K562 (cell line): ENCODE results near the gene MFSD11. TPM values are rescaled to one million over a fixed set of nuclear protein-coding genes. Genes with fewer than 3 reads are reported as not detected.

ENCODE experiments used
- ATAC-seq: fragments of 200-7000 bp; cut with Tn5 transposase; 3 replicates; pipeline ENCODE4 v1.9.1; 2020; ENCODE audit warnings: moderate library complexity
- BruUV-seq: library from RNA; stranded (reverse); fragments of 400-500 nt; replicated peaks from 2 replicates; lab custom pipeline; 2021; lab: Mats Ljungman, UMichigan
- CTCF ChIA-PET: fragments of 300-600 bp; formaldehyde crosslinking; extraction: SDS; loops from one replicate; lab custom pipeline; 2021; ENCODE audit warnings: low intra/inter-chr PET ratio; lab: Yijun Ruan, JAX
- POLR2A ChIA-PET: fragments of 300-600, 350-650 bp; sonication (Branson Sonifier 250); formaldehyde crosslinking; extraction: SDS; loops from one replicate; lab custom pipeline; 2021; ENCODE audit warnings: antibody characterized with exemption, inconsistent platforms; lab: Yijun Ruan, JAX
- DNase-seq, 4 experiments: peaks; one replicate each; pipeline versions ENCODE4 v3.0.0 to v3.0.0-alpha.2; 2011 to 2018; ENCODE audit warnings: low spot score in 3 of 4, mixed read lengths in 3 of 4; ENCODE audit errors: extremely low read depth in 1 of 4
- FAIRE-seq: peaks from 2 replicates; lab custom pipeline; 2011; peaks lifted over from hg19 to GRCh38; lab: Jason Lieb, UNC
- H2AFZ ChIP-seq: 2 replicates; pipeline ENCODE4 v1.6.0; 2011; ENCODE audit warnings: low read depth, low read length, control low read depth, inconsistent platforms
- H3K27ac ChIP-seq: fragments of 200-600 bp; 3 replicates; pipeline ENCODE4 v1.8.0; 2011; ENCODE audit warnings: low read depth, mild to moderate bottlenecking, control low read depth, inconsistent platforms, low read length, moderate library complexity, mixed read lengths; ENCODE audit errors: extremely low read depth
- H3K27me3 ChIP-seq, 2 experiments: fragments of 300-600 bp in 1 of 2; 2 replicates in 1 of 2; 3 replicates in 1 of 2; pipeline versions ENCODE4 v1.6.0 to v1.8.0; 2011; ENCODE audit warnings: inconsistent platforms in 2 of 2, low read length in 2 of 2, mild to moderate bottlenecking in 1 of 2, mixed read lengths in 1 of 2, moderate library complexity in 1 of 2; ENCODE audit not compliant: control insufficient read depth in 2 of 2, insufficient read depth in 2 of 2
- H3K36me3 ChIP-seq: fragments of 300-600 bp; 3 replicates; pipeline ENCODE4 v1.8.0; 2011; ENCODE audit warnings: mild to moderate bottlenecking, low read length, inconsistent platforms; ENCODE audit not compliant: control insufficient read depth, insufficient read depth
- H3K4me1 ChIP-seq, 2 experiments: fragments of 200-600 bp in 1 of 2; replicated peaks in 1 of 2; 2 replicates in 1 of 2; 3 replicates in 1 of 2; pipeline versions ENCODE4 v1.5.1 to v1.8.0; 2011; ENCODE audit warnings: inconsistent platforms in 2 of 2, low read length in 2 of 2, mild to moderate bottlenecking in 1 of 2, mixed read lengths in 1 of 2, moderate library complexity in 1 of 2; ENCODE audit not compliant: control insufficient read depth in 2 of 2, insufficient read depth in 2 of 2
- H3K4me2 ChIP-seq: 2 replicates; pipeline ENCODE4 v1.6.1; 2011; ENCODE audit warnings: low read length, control low read depth, inconsistent platforms, mixed read lengths; ENCODE audit not compliant: insufficient read depth
- H3K4me3 ChIP-seq: fragments of 200-600 bp; sonication (generic), shearing (Covaris generic); 2 replicates; pipeline ENCODE4 v1.5.1; 2016; ENCODE audit warnings: control low read depth, inconsistent platforms
- H3K79me2 ChIP-seq: fragments of 200-600 bp; 3 replicates; pipeline ENCODE4 v1.8.0; 2011; ENCODE audit warnings: low read length, inconsistent platforms; ENCODE audit not compliant: control insufficient read depth, insufficient read depth
- H3K9ac ChIP-seq, 2 experiments: 2 replicates each; pipeline versions ENCODE4 v1.6.0 to v1.6.1; 2011; ENCODE audit warnings: low read depth in 2 of 2, low read length in 2 of 2, control low read depth in 1 of 2, inconsistent platforms in 1 of 2, mild to moderate bottlenecking in 1 of 2, mixed read lengths in 1 of 2; ENCODE audit not compliant: insufficient read depth in 1 of 2
- H3K9me1 ChIP-seq: one replicate; pipeline ENCODE4 v1.6.0; 2011; ENCODE audit warnings: inconsistent platforms, mild to moderate bottlenecking, low read length, moderate library complexity; ENCODE audit not compliant: control insufficient read depth, insufficient read depth
- H3K9me3 ChIP-seq: replicated peaks from 2 replicates; pipeline ENCODE4 v1.5.1; 2011; ENCODE audit warnings: low read depth, low read length, inconsistent platforms; ENCODE audit not compliant: control insufficient read depth, insufficient read depth
- H4K20me1 ChIP-seq: replicated peaks from 2 replicates; pipeline ENCODE4 v1.6.1; 2011; ENCODE audit warnings: low read length, inconsistent platforms, mixed read lengths; ENCODE audit not compliant: control insufficient read depth, insufficient read depth
- ARID1B ChIP-seq: fragments of 450-650 bp; IDR thresholded peaks from 2 replicates; pipeline ENCODE4 v1.6.1; 2016; ENCODE audit warnings: antibody characterized with exemption, mild to moderate bottlenecking, inconsistent platforms
- CHD4 ChIP-seq: fragments of 200-600 bp; sonication (generic); IDR thresholded peaks from 3 replicates; pipeline ENCODE4 v1.6.1; 2012; ENCODE audit warnings: low read depth, mild to moderate bottlenecking, mixed read lengths, low read length, inconsistent platforms; ENCODE audit not compliant: insufficient read depth, insufficient replicate concordance, poor library complexity, severe bottlenecking
- FOSL1 ChIP-seq: fragments of 200-800 bp; sonication (Bioruptor generic); conservative IDR thresholded peaks from 2 replicates; pipeline ENCODE4 v1.6.1; 2016; ENCODE audit warnings: missing genetic modification characterization, missing compliant biosample characterization
- JUN ChIP-seq, 2 experiments: sonication (generic) in 1 of 2; formaldehyde crosslinking in 1 of 2; IDR thresholded peaks; 2 replicates each; pipeline versions ENCODE4 v1.6.1 to v1.8.0; 2012 to 2022; ENCODE audit warnings: borderline replicate concordance in 2 of 2, mild to moderate bottlenecking in 2 of 2, improper control_type of control experiment in 1 of 2, low read depth in 1 of 2, low read length in 1 of 2, missing genetic modification reagents in 1 of 2
- KLF10 ChIP-seq: fragments of 250-450 bp; sonication (Bioruptor Pico); IDR thresholded peaks from 2 replicates; pipeline ENCODE4 v1.6.1; 2021; ENCODE audit warnings: matching md5 sums
- NCOA4 ChIP-seq: fragments of 450-650 bp; IDR thresholded peaks from 2 replicates; pipeline ENCODE4 v1.6.1; 2018; ENCODE audit warnings: mild to moderate bottlenecking; ENCODE audit not compliant: partially characterized antibody
- NR3C1 ChIP-seq: sonication (generic); formaldehyde crosslinking; IDR thresholded peaks from 2 replicates; pipeline ENCODE4 v1.8.1; 2022; ENCODE audit warnings: missing genetic modification reagents
- NR4A1 ChIP-seq, 2 experiments: fragments of 250-450 bp in 1 of 2; fragments of 450-650 bp in 1 of 2; sonication (Bioruptor Pico) in 1 of 2; IDR thresholded peaks; 2 replicates each; pipeline versions ENCODE4 v1.4.0 to v1.6.1; 2016 to 2020; ENCODE audit warnings: mild to moderate bottlenecking in 2 of 2, missing compliant biosample characterization in 1 of 2, missing genetic modification characterization in 1 of 2, moderate library complexity in 1 of 2
- RBM22 ChIP-seq: fragments of 200-400 bp; formaldehyde crosslinking; IDR thresholded peaks from 2 replicates; pipeline ENCODE4 v1.6.1; 2018; ENCODE audit warnings: low read length, low read depth; ENCODE audit not compliant: poor library complexity, severe bottlenecking
- SIN3A ChIP-seq, 2 experiments: fragments of 150-350 bp in 1 of 2; IDR thresholded peaks; 2 replicates each; pipeline ENCODE4 v1.6.1; 2011 to 2016; ENCODE audit warnings: borderline replicate concordance in 2 of 2, low read depth in 2 of 2, low read length in 2 of 2, mild to moderate bottlenecking in 2 of 2, moderate library complexity in 2 of 2; ENCODE audit not compliant: control insufficient read depth in 1 of 2
- ZFPM2 ChIP-seq: fragments of 250-450 bp; sonication (Bioruptor Pico); IDR thresholded peaks from 2 replicates; pipeline ENCODE4 v1.5.1; 2022; ENCODE audit warnings: mild to moderate bottlenecking
- ZNF586 ChIP-seq: fragments of 450-650 bp; formaldehyde crosslinking; conservative IDR thresholded peaks from 2 replicates; pipeline ENCODE4 v1.4.0; 2020; ENCODE audit warnings: mild to moderate bottlenecking, moderate library complexity
- WGBS: fragments of 100-300 bp; shearing (Covaris generic); methylation state at CpG from one replicate; pipeline ENCODE4 v1.1.6; 2016; ENCODE audit warnings: low coverage, mixed read lengths; ENCODE audit not compliant: insufficient coverage; ENCODE audit errors: missing lambda C conversion rate; 5-methylcytosine and 5-hydroxymethylcytosine counted together
- in situ Hi-C: fragments of 300-500 bp; cut with MboI; formaldehyde crosslinking; loops from 4 replicates; pipeline ENCODE4 v1.15.0; 2018; ENCODE audit warnings: inconsistent platforms, mixed read lengths
- intact Hi-C: fragments of 100-400 bp; cut with micrococcal nuclease; formaldehyde crosslinking; loops from 2 replicates; pipeline ENCODE4 v1.14.2; 2022
- polyA plus RNA-seq, 8 experiments: library from polyadenylated mRNA; depleted of rRNA in 4 of 8; stranded (reverse) in 5 of 8; unstranded in 3 of 8; fragments of >200 nt; fragmentation: Nextera tagmentation in 2 of 8; fragmentation: Illumina TruSeq in 1 of 8; extraction: Ambion mirVana in 2 of 8; extraction: Trizol in 1 of 8; gene quantifications; 2 replicates each; pipeline versions ENCODE4 v1.2.1 to v1.2.3, GENCODE V29; 2011 to 2014; ENCODE audit warnings: inconsistent platforms in 1 of 8, missing spikeins in 1 of 8
- total RNA-seq, 7 experiments: library from RNA; depleted of rRNA in 6 of 7; stranded (reverse); fragments of >200 nt in 6 of 7; fragmentation: Illumina TruSeq in 2 of 7; extraction: Trizol in 2 of 7; gene quantifications; 2 replicates each; pipeline versions ENCODE4 v1.2.1 to v1.2.3, GENCODE V29; 2011 to 2021; ENCODE audit warnings: low replicate concordance in 1 of 7
- TF ChIP-seq, protein P1 (sequence below): IDR thresholded peaks from 2 replicates; pipeline ENCODE4 v1.6.1; 2011; ENCODE audit warnings: borderline replicate concordance, low read depth, mild to moderate bottlenecking, moderate library complexity, low read length; ENCODE audit not compliant: insufficient read depth, poor library complexity, severe bottlenecking
- TF ChIP-seq, protein P2 (sequence below): sonication (generic); IDR thresholded peaks from 2 replicates; pipeline ENCODE4 v1.6.1; 2016
- TF ChIP-seq, protein P3 (sequence below): fragments of 450-650 bp; formaldehyde crosslinking; IDR thresholded peaks from 2 replicates; pipeline ENCODE4 v1.4.0; 2022; ENCODE audit warnings: missing genetic modification characterization

Gene MFSD11
- total and polyA plus RNA-seq, 9 of the 15 experiments (the other 6 are each of a cell fraction or from before 2014, with no cell fraction given), result 14.4 to 24.5 (median 19.9) TPM

DNA sequence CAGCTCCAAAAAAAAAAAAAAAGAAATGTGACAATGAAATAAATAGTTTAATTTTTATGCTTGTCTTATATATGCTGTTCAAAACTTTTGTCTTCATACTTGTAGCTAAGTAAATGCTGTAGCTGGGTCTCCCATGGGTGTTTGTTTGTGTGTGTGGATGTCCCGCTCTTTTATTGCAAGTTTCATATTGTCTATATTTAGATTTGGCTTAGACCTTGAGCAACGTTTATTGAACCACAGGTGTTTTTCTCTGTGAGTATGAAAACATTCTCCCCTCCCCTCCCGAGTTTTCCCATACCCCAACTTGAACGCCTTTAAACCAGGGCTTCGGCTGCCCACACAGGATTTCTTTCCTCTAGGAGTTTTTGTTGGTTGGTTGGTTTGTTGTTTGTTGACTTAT lies 45.2 kb downstream of the MFSD11 start:
- H3K4me3 ChIP-seq, result no peak overlapping the region
- no peak for FAIRE-seq
- no peaks in the 10 kb centered on the region for H3K9me3 ChIP-seq
- no peak overlapping the region for H3K4me2 ChIP-seq
- DNase-seq, result no peak
- peaks cover 25% of the 10 kb centered on the region; the same call in 2 of the 3 replicates for H3K36me3 ChIP-seq
- H3K27ac ChIP-seq, result no peak overlapping the region
- H3K4me1 ChIP-seq, result peaks cover 4 to 5% of the 10 kb centered on the region in 2 experiments; a peak in 3 of 5 replicates
- no peaks in the 10 kb centered on the region for H3K27me3 ChIP-seq
- WGBS, result 70% methylated on average over 5 of the region's 5 CpGs
- TF ChIP-seq NCOA4 (no peak), FOSL1 (tag) (no peak), ZFPM2 (no peak), SIN3A (IDR thresholded peaks at IDR 0.05; ENCODE audit: borderline replicate concordance in 2 of 2, control insufficient read depth in 1 of 2, low read depth in 2 of 2, low read length in 2 of 2) (no peak), JUN (IDR thresholded peaks at IDR 0.05; ENCODE audit: borderline replicate concordance, low read depth, low read length) (no peak), JUN (CRISPR knock-in tag; IDR thresholded peaks at IDR 0.05; ENCODE audit: borderline replicate concordance) (no peak), ZNF586 (CRISPR knock-in tag) (no peak), NR4A1 (CRISPR knock-in tag; IDR thresholded peaks at IDR 0.05) (no peak), NR4A1 (tag; IDR thresholded peaks at IDR 0.05) (no peak), CHD4 (no peak), NR3C1 (CRISPR knock-in tag) (no peak), KLF10 (CRISPR knock-in tag) (no peak), ARID1B (no peak), RBM22 (no peak)
- TF ChIP-seq, protein P1, sequence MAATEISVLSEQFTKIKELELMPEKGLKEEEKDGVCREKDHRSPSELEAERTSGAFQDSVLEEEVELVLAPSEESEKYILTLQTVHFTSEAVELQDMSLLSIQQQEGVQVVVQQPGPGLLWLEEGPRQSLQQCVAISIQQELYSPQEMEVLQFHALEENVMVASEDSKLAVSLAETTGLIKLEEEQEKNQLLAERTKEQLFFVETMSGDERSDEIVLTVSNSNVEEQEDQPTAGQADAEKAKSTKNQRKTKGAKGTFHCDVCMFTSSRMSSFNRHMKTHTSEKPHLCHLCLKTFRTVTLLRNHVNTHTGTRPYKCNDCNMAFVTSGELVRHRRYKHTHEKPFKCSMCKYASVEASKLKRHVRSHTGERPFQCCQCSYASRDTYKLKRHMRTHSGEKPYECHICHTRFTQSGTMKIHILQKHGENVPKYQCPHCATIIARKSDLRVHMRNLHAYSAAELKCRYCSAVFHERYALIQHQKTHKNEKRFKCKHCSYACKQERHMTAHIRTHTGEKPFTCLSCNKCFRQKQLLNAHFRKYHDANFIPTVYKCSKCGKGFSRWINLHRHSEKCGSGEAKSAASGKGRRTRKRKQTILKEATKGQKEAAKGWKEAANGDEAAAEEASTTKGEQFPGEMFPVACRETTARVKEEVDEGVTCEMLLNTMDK, result no peak
- TF ChIP-seq, protein P2, sequence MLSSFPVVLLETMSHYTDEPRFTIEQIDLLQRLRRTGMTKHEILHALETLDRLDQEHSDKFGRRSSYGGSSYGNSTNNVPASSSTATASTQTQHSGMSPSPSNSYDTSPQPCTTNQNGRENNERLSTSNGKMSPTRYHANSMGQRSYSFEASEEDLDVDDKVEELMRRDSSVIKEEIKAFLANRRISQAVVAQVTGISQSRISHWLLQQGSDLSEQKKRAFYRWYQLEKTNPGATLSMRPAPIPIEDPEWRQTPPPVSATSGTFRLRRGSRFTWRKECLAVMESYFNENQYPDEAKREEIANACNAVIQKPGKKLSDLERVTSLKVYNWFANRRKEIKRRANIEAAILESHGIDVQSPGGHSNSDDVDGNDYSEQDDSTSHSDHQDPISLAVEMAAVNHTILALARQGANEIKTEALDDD, result no peak
- TF ChIP-seq, protein P3, sequence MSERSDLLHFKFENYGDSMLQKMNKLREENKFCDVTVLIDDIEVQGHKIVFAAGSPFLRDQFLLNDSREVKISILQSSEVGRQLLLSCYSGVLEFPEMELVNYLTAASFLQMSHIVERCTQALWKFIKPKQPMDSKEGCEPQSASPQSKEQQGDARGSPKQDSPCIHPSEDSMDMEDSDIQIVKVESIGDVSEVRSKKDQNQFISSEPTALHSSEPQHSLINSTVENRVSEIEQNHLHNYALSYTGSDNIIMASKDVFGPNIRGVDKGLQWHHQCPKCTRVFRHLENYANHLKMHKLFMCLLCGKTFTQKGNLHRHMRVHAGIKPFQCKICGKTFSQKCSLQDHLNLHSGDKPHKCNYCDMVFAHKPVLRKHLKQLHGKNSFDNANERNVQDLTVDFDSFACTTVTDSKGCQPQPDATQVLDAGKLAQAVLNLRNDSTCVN (CRISPR knock-in tag), result no peak
- H3K9ac ChIP-seq, result no peak overlapping the region
- H2AFZ ChIP-seq, result no peak overlapping the region
- no peaks in the 10 kb centered on the region for H3K9me1 ChIP-seq
- intact Hi-C loops (no loop called here), in situ Hi-C loops (no loop called here)
- BruUV-seq, result no TSS peak
- H4K20me1 ChIP-seq, result no peaks in the 10 kb centered on the region
- ATAC-seq, result no peak
- POLR2A ChIA-PET, result interaction anchor here (0.6 to 0.7 kb wide), 2 partner anchors 282 to 498 kb away, joined by 3 read pairs; no protein-coding TSS in a partner anchor
- CTCF ChIA-PET, result no interaction called here
- H3K79me2 ChIP-seq, result no peaks in the 10 kb centered on the region
